HepG2 (cell line): ENCODE measurements around the gene PRR36. TPM values are rescaled to one million over a fixed set of nuclear protein-coding genes. Genes with fewer than 3 reads are reported as not detected.

Source experiments
- AKNA ChIP-seq: sonication (generic); formaldehyde crosslinking; IDR thresholded peaks from 2 replicates; pipeline ENCODE4 v1.4.0; 2020; ENCODE audit warnings: missing genetic modification reagents, borderline replicate concordance
- GPBP1L1 ChIP-seq: sonication (generic); formaldehyde crosslinking; IDR thresholded peaks from 2 replicates; pipeline ENCODE4 v1.5.0; 2020; ENCODE audit warnings: mild to moderate bottlenecking, missing genetic modification reagents
- HOXA9 ChIP-seq: sonication (generic); formaldehyde crosslinking; IDR thresholded peaks from 2 replicates; pipeline ENCODE4 v1.8.1; 2022; ENCODE audit warnings: missing genetic modification reagents, mild to moderate bottlenecking, moderate library complexity, borderline replicate concordance
- KLF15 ChIP-seq: sonication (generic); formaldehyde crosslinking; IDR thresholded peaks from 2 replicates; pipeline ENCODE4 v1.8.1; 2023; ENCODE audit warnings: borderline replicate concordance, mild to moderate bottlenecking, inconsistent platforms, missing genetic modification reagents, mixed read lengths
- MIER2 ChIP-seq: IDR thresholded peaks from 2 replicates; pipeline ENCODE4 v1.6.1; 2016; ENCODE audit warnings: missing biosample characterization, missing genetic modification reagents
- ZFX ChIP-seq: sonication (generic); formaldehyde crosslinking; IDR thresholded peaks from 2 replicates; pipeline ENCODE4 v1.4.0; 2020; ENCODE audit warnings: mild to moderate bottlenecking, low read depth, missing genetic modification reagents, moderate library complexity
- ZHX1 ChIP-seq: sonication (generic); formaldehyde crosslinking; IDR thresholded peaks from 2 replicates; pipeline ENCODE4 v1.8.1; 2022; ENCODE audit warnings: low read depth, mild to moderate bottlenecking, missing genetic modification reagents
- ZHX2 ChIP-seq, 2 experiments: sonication (generic) in 1 of 2; formaldehyde crosslinking in 1 of 2; IDR thresholded peaks; 2 replicates each; pipeline versions ENCODE4 v1.6.1 to v1.9.0; 2014 to 2022; ENCODE audit warnings: antibody characterized with exemption in 1 of 2, borderline replicate concordance in 1 of 2, inconsistent platforms in 1 of 2, low read depth in 1 of 2, missing genetic modification reagents in 1 of 2
- ZNF263 ChIP-seq: sonication (generic); formaldehyde crosslinking; IDR thresholded peaks from 2 replicates; pipeline ENCODE4 v1.4.0; 2020; ENCODE audit warnings: missing genetic modification reagents
- ZNF331 ChIP-seq: sonication (generic); formaldehyde crosslinking; IDR thresholded peaks from 2 replicates; pipeline ENCODE4 v1.4.0; 2020; ENCODE audit warnings: missing genetic modification reagents
- ZNF549 ChIP-seq: sonication (generic); formaldehyde crosslinking; IDR thresholded peaks from 2 replicates; pipeline ENCODE4 v1.5.0; 2020; ENCODE audit warnings: missing genetic modification reagents
- polyA plus RNA-seq, 8 experiments: library from polyadenylated mRNA; depleted of rRNA in 3 of 8; stranded (reverse) in 7 of 8; unstranded in 1 of 8; fragments of >200 nt; fragmentation: Illumina TruSeq in 4 of 8; extraction: Trizol in 4 of 8; gene quantifications; 2 replicates each; pipeline versions ENCODE4 v1.2.1 to v1.2.3, GENCODE V29; 2011 to 2016; ENCODE audit warnings: low read depth in 4 of 8, missing spikeins in 1 of 8, mixed read lengths in 1 of 8; ENCODE audit not compliant: insufficient read depth in 1 of 8
- total RNA-seq, 5 experiments: library from RNA; depleted of rRNA; stranded (reverse); fragments of >200 nt; fragmentation: Illumina TruSeq; extraction: Trizol; gene quantifications; 2 replicates each; pipeline ENCODE4 v1.2.3, GENCODE V29; 2016; ENCODE audit warnings: low read depth in 1 of 5

The PRR36 gene
- total and polyA plus RNA-seq, 2 of the 13 experiments (the other 11 are each of a cell fraction or from before 2014, with no cell fraction given): 0.07 to 0.17 TPM

GRCh38 chr19:7866399-7867091 is 7.6 kb downstream of the PRR36 start (continued):
- TF ChIP-seq ZHX2 (IDR thresholded peaks at IDR 0.05; ENCODE audit: low read depth) (no peak), ZHX2 (CRISPR knock-in tag; IDR thresholded peaks at IDR 0.05; ENCODE audit: borderline replicate concordance) (no peak), ZHX1 (CRISPR knock-in tag) (no peak), ZNF549 (CRISPR knock-in tag) (no peak), AKNA (CRISPR knock-in tag) (no peak), ZNF331 (CRISPR knock-in tag) (peak; percentile 12; the same call in 1 of the 2 replicates), ZNF263 (peak; percentile 89), ZFX (peak; percentile 42; the same call in 1 of the 2 replicates), HOXA9 (no peak), KLF15 (no peak), GPBP1L1 (CRISPR knock-in tag) (no peak), MIER2 (CRISPR knock-in tag) (no peak)
